Fibroblast of lung (primary cell): Measurements from ENCODE around the gene ASTN1. TPM values are rescaled to one million over a fixed set of nuclear protein-coding genes. Genes with fewer than 3 reads are reported as not detected.

Experiments
- DNase-seq, 2 donors: peaks; one replicate each; pipeline versions ENCODE4 v3.0.0 to v3.0.0-alpha.2; 2010; ENCODE audit warnings: low read depth in 2 of 2
- H2AFZ ChIP-seq: 2 replicates; pipeline ENCODE4 v1.5.1; 2012; ENCODE audit warnings: low read length, control low read depth, inconsistent platforms
- H3K27ac ChIP-seq: 2 replicates; pipeline ENCODE4 v1.5.1; 2011; ENCODE audit warnings: low read length, control low read depth; ENCODE audit not compliant: insufficient read depth
- H3K27me3 ChIP-seq: 2 replicates; pipeline ENCODE4 v1.5.1; 2011; ENCODE audit warnings: mild to moderate bottlenecking, low read length; ENCODE audit not compliant: control insufficient read depth, insufficient read depth
- H3K36me3 ChIP-seq: 2 replicates; pipeline ENCODE4 v1.5.1; 2011; ENCODE audit warnings: low read length; ENCODE audit not compliant: control insufficient read depth, insufficient read depth
- H3K4me1 ChIP-seq: 2 replicates; pipeline ENCODE4 v1.5.1; 2011; ENCODE audit warnings: low read length; ENCODE audit not compliant: control insufficient read depth, insufficient read depth; ENCODE audit errors: extremely low read depth
- H3K4me2 ChIP-seq: 2 replicates; pipeline ENCODE4 v1.5.1; 2011; ENCODE audit warnings: low read length, control low read depth; ENCODE audit not compliant: insufficient read depth; ENCODE audit errors: extremely low read depth
- H3K4me3 ChIP-seq, 4 experiments: fragments of 200-600 bp in 1 of 4; sonication (generic) in 1 of 4; replicated peaks in 1 of 4; 2 replicates each; pipeline ENCODE4 v1.5.1; 2011 to 2016; ENCODE audit warnings: low read length in 4 of 4, low read depth in 3 of 4, mild to moderate bottlenecking in 3 of 4, control low read depth in 2 of 4, inconsistent platforms in 1 of 4, mixed read lengths in 1 of 4; ENCODE audit not compliant: insufficient read depth in 1 of 4; ENCODE audit errors: control extremely low read depth in 1 of 4
- H3K79me2 ChIP-seq: 2 replicates; pipeline ENCODE4 v1.5.1; 2012; ENCODE audit warnings: mild to moderate bottlenecking, low read length, inconsistent platforms; ENCODE audit not compliant: control insufficient read depth, insufficient read depth
- H3K9ac ChIP-seq: 2 replicates; pipeline ENCODE4 v1.5.1; 2011; ENCODE audit warnings: mild to moderate bottlenecking, low read length, control low read depth; ENCODE audit not compliant: insufficient read depth
- H3K9me3 ChIP-seq: 2 replicates; pipeline ENCODE4 v1.5.1; 2012; ENCODE audit warnings: low read depth, low read length; ENCODE audit not compliant: control insufficient read depth, insufficient read depth
- H4K20me1 ChIP-seq: 2 replicates; pipeline ENCODE4 v1.5.1; 2011; ENCODE audit warnings: low read length; ENCODE audit not compliant: control insufficient read depth, insufficient read depth; ENCODE audit errors: extremely low read depth
- EZH2 ChIP-seq: IDR thresholded peaks from 2 replicates; pipeline ENCODE4 v1.5.1; 2012; ENCODE audit warnings: low read length, control low read depth, mild to moderate bottlenecking; ENCODE audit errors: missing control alignments
- polyA plus RNA-seq, 2 donors: library from polyadenylated mRNA; depleted of rRNA in 1 of 2; stranded (reverse) in 1 of 2; unstranded in 1 of 2; fragments of >200 nt; gene quantifications; 2 replicates each; pipeline ENCODE4 v1.2.1, GENCODE V29; 2011 to 2012; ENCODE audit warnings: missing spikeins in 1 of 2
- total RNA-seq: library from RNA; depleted of rRNA; stranded (reverse); fragments of >200 nt; gene quantifications from 2 replicates; pipeline ENCODE4 v1.2.1, GENCODE V29; 2014
- TF ChIP-seq, protein P1 (sequence below), 2 donors: IDR thresholded peaks in 1 of 2; conservative IDR thresholded peaks in 1 of 2; 1 replicate in 1 of 2; 2 replicates in 1 of 2; pipeline ENCODE4 v1.5.1; 2011 to 2012; ENCODE audit warnings: low read length in 2 of 2, control low read depth in 1 of 2, inconsistent platforms in 1 of 2, low read depth in 1 of 2, mild to moderate bottlenecking in 1 of 2

The ASTN1 gene
- total and polyA plus RNA-seq, 2 donors (not counting 1 experiment from before 2014, with no cell fraction given): 0.06 to 0.17 TPM

GRCh38 chr1:176897350-176898236 is 266.9 kb downstream of the ASTN1 start:
- Histone ChIP-seq H3K27me3 (no peaks in the 10 kb centered on the region), H3K79me2 (no peaks in the 10 kb centered on the region), H3K9ac (no peak overlapping the region), H3K9me3 (no peaks in the 10 kb centered on the region), H4K20me1 (no peaks in the 10 kb centered on the region), H3K27ac (no peak overlapping the region), H3K4me2 (peak overlapping the region; percentile 6), H2AFZ (no peak overlapping the region), H3K36me3 (no peaks in the 10 kb centered on the region), H3K4me3 (peak overlapping the region in 2 of 4 experiments; percentile 44 to 53), H3K4me1 (no peaks in the 10 kb centered on the region)
- TF ChIP-seq EZH2: no peak
- TF ChIP-seq, protein P1, sequence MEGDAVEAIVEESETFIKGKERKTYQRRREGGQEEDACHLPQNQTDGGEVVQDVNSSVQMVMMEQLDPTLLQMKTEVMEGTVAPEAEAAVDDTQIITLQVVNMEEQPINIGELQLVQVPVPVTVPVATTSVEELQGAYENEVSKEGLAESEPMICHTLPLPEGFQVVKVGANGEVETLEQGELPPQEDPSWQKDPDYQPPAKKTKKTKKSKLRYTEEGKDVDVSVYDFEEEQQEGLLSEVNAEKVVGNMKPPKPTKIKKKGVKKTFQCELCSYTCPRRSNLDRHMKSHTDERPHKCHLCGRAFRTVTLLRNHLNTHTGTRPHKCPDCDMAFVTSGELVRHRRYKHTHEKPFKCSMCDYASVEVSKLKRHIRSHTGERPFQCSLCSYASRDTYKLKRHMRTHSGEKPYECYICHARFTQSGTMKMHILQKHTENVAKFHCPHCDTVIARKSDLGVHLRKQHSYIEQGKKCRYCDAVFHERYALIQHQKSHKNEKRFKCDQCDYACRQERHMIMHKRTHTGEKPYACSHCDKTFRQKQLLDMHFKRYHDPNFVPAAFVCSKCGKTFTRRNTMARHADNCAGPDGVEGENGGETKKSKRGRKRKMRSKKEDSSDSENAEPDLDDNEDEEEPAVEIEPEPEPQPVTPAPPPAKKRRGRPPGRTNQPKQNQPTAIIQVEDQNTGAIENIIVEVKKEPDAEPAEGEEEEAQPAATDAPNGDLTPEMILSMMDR (conservative IDR thresholded peaks at IDR 0.05 in 1 of 2, IDR thresholded peaks at IDR 0.05 in 1 of 2; ENCODE audit: low read depth in 1 of 2, low read length in 2 of 2): peak; percentile 92 to 94
- peak; percentile 44 to 68 for DNase-seq

GRCh38 chr1:176896216-176896615 is 268.3 kb downstream of the ASTN1 start:
- Histone ChIP-seq H3K4me1 (no peaks in the 10 kb centered on the region), H4K20me1 (no peaks in the 10 kb centered on the region), H3K4me2 (no peak overlapping the region), H3K27ac (no peak overlapping the region), H3K79me2 (no peaks in the 10 kb centered on the region), H3K27me3 (no peaks in the 10 kb centered on the region), H3K36me3 (no peaks in the 10 kb centered on the region), H3K9ac (no peak overlapping the region), H3K9me3 (no peaks in the 10 kb centered on the region), H2AFZ (no peak overlapping the region), H3K4me3 (no peak overlapping the region)
- no peak for TF ChIP-seq EZH2
- TF ChIP-seq, protein P1 (conservative IDR thresholded peaks at IDR 0.05 in 1 of 2, IDR thresholded peaks at IDR 0.05 in 1 of 2; ENCODE audit: low read depth in 1 of 2, low read length in 2 of 2): no peak
- DNase-seq: no peak

DNA sequence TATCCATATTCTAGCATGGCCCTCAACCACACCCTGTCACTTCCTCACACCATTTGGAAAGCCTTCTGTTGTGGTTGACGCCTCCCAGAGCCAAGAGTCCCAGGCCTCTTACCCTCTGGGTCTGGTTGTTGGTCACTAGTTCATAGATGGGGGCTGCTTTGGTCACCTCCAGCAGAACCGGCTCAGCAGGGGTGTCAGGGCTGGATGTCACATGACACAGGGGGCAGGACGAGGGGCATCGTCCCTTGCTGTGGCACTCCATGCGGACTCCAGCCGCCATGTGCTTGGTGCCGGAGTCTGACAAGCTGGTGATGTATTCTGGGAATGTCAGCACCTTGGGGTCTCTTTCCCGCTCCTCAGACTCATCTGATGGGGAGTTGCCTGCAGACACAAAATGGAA is 270.1 kb downstream of the ASTN1 start:
- no peaks in the 10 kb centered on the region for H3K27me3 ChIP-seq
- H2AFZ ChIP-seq: no peak overlapping the region

More for the DNA sequence above, 270.1 kb downstream of the ASTN1 start:
- H3K36me3 ChIP-seq: no peaks in the 10 kb centered on the region
- H3K27ac ChIP-seq: no peak overlapping the region
- no peak overlapping the region for H3K9ac ChIP-seq
- H3K4me2 ChIP-seq: no peak overlapping the region
- H3K4me3 ChIP-seq: no peak overlapping the region
- no peaks in the 10 kb centered on the region for H3K79me2 ChIP-seq
- no peaks in the 10 kb centered on the region for H3K9me3 ChIP-seq
- TF ChIP-seq, protein P1 (conservative IDR thresholded peaks at IDR 0.05 in 1 of 2, IDR thresholded peaks at IDR 0.05 in 1 of 2; ENCODE audit: low read depth in 1 of 2, low read length in 2 of 2): no peak
- no peak for TF ChIP-seq EZH2
- no peaks in the 10 kb centered on the region for H4K20me1 ChIP-seq
- H3K4me1 ChIP-seq: no peaks in the 10 kb centered on the region
- DNase-seq: no peak
